Lower leg skin (tissue), 4 donors: ENCODE measurements around the gene PMS1. TPM values are rescaled to one million over a fixed set of nuclear protein-coding genes. Genes with fewer than 3 reads are reported as not detected.

ENCODE experiments used
- DNase-seq, 2 donors: peaks; one replicate each; pipeline ENCODE4 v3.0.0-alpha.2; 2019; ENCODE audit warnings: low spot score in 2 of 2
- H3K4me3 ChIP-seq: fragments of 200-600 bp; sonication (generic); 2 replicates; pipeline ENCODE4 v1.5.1; 2017; ENCODE audit warnings: mild to moderate bottlenecking, low read depth; ENCODE audit not compliant: poor library complexity, severe bottlenecking
- CTCF ChIP-seq, 3 donors: fragments of 450-650 bp; IDR thresholded peaks; one replicate each; pipeline ENCODE4 v1.5.1; 2016; ENCODE audit warnings: antibody characterized with exemption in 3 of 3, mild to moderate bottlenecking in 3 of 3, moderate library complexity in 2 of 3
- POLR2A ChIP-seq, 2 donors: fragments of 450-650 bp; IDR thresholded peaks; one replicate each; pipeline ENCODE4 v1.6.1; 2016 to 2017; ENCODE audit warnings: antibody characterized with exemption in 2 of 2, mild to moderate bottlenecking in 1 of 2, moderate library complexity in 1 of 2
- WGBS, 2 donors: methylation state at CpG; one replicate each; pipeline ENCODE4 v1.1.5; 2018; 5-methylcytosine and 5-hydroxymethylcytosine counted together
- intact Hi-C: fragments of 100-400 bp; cut with DNase I; formaldehyde crosslinking; loops from one replicate; pipeline ENCODE4 v1.15.0; 2023; ENCODE audit warnings: low total_unique reads
- total RNA-seq, 4 donors: library from RNA; depleted of rRNA; stranded (reverse); fragments of >200 nt; gene quantifications; one replicate each; pipeline ENCODE4 v1.1.0, GENCODE V29; 2016

The PMS1 gene
- total RNA-seq, 4 donors from 2014 or later = 6.7 to 10.2 (median 10.0) TPM

- intact Hi-C loops = no loop called here
- WGBS, 2 donors = 71 to 80% methylated on average over 2 of the region's 2 CpGs
- no peak for TF ChIP-seq CTCF (IDR thresholded peaks at IDR 0.05)
Measured at GRCh38 chr2:189848276-189848675, 64.0 kb downstream of the PMS1 start.

GRCh38 chr2:189849550-189849949 is 65.3 kb downstream of the PMS1 start:
- intact Hi-C loops = no loop called here
- 49 to 66% methylated on average over 2 of the region's 2 CpGs for whole genome bisulfite sequencing, 2 donors

More at GRCh38 chr2:189848276-189848675, 64.0 kb downstream of the PMS1 start:
- no peak overlapping the region for H3K4me3 ChIP-seq
- DNase-seq = no peak

GRCh38 chr2:189851174-189851826 is 67.0 kb downstream of the PMS1 start:
- 61 to 63% methylated on average over 1 of the region's 1 CpG for WGBS, 2 donors
- H3K4me3 ChIP-seq = no peak overlapping the region
- TF ChIP-seq POLR2A (IDR thresholded peaks at IDR 0.05) (no peak), CTCF (IDR thresholded peaks at IDR 0.05) (no peak)
- no peak for DNase-seq
- intact Hi-C loops = no loop called here

More at GRCh38 chr2:189849550-189849949, 65.3 kb downstream of the PMS1 start:
- TF ChIP-seq CTCF (IDR thresholded peaks at IDR 0.05) (no peak), POLR2A (IDR thresholded peaks at IDR 0.05) (no peak)
- H3K4me3 ChIP-seq = no peak overlapping the region
- DNase-seq = no peak

GRCh38 chr2:189854187-189854586 is 69.9 kb downstream of the PMS1 start:
- H3K4me3 ChIP-seq = no peak overlapping the region
- intact Hi-C loops = no loop called here
- 77 to 83% methylated on average over 3 of the region's 3 CpGs for WGBS, 2 donors
- no peak for DNase-seq
- TF ChIP-seq POLR2A (IDR thresholded peaks at IDR 0.05) = no peak
- no peak for TF ChIP-seq CTCF (IDR thresholded peaks at IDR 0.05)

- no peak for TF ChIP-seq CTCF (IDR thresholded peaks at IDR 0.05)
- TF ChIP-seq POLR2A (IDR thresholded peaks at IDR 0.05) = no peak
- intact Hi-C loops = no loop called here
- no peak overlapping the region for H3K4me3 ChIP-seq
- 98 to 99% methylated on average over 3 of the region's 3 CpGs for WGBS, 2 donors
- no peak for DNase-seq
Measured at GRCh38 chr2:189854940-189855339, 70.7 kb downstream of the PMS1 start.

GRCh38 chr2:189858291-189858690 is 74.0 kb downstream of the PMS1 start:
- no peak for DNase-seq
- H3K4me3 ChIP-seq = no peak overlapping the region
- 62 to 80% methylated on average over 1 of the region's 1 CpG for WGBS, 2 donors
- intact Hi-C loops = no loop called here
- TF ChIP-seq CTCF (IDR thresholded peaks at IDR 0.05) = no peak
- TF ChIP-seq POLR2A (IDR thresholded peaks at IDR 0.05) = no peak
